H9 (cell line): ENCODE results near the gene PDE6H. TPM values are rescaled to one million over a fixed set of nuclear protein-coding genes. Genes with fewer than 3 reads are reported as not detected.
A peak's percentile ranks its signal among the peaks of the same experiment; 100 is the strongest.

Source experiments
- DNase-seq: peaks from one replicate; pipeline ENCODE4 v3.0.0-alpha.2; 2017
- H2AFZ ChIP-seq: one replicate; pipeline ENCODE4 v1.6.1; 2013; ENCODE audit warnings: mild to moderate bottlenecking, low read length, control low read depth, moderate library complexity
- H2AK5ac ChIP-seq: 2 replicates; pipeline ENCODE4 v1.6.1; 2013; ENCODE audit warnings: low read length, control low read depth, mixed read lengths; ENCODE audit not compliant: insufficient read length
- H2BK120ac ChIP-seq: one replicate; pipeline ENCODE4 v1.6.1; 2013; ENCODE audit warnings: low read depth, mild to moderate bottlenecking, low read length, control low read depth, inconsistent platforms; ENCODE audit not compliant: poor library complexity, severe bottlenecking
- H2BK12ac ChIP-seq: 2 replicates; pipeline ENCODE4 v1.6.1; 2013; ENCODE audit warnings: low read length, control low read depth, mixed read lengths, low read depth; ENCODE audit not compliant: insufficient read length
- H2BK15ac ChIP-seq: 2 replicates; pipeline ENCODE4 v1.6.1; 2013; ENCODE audit warnings: low read depth, low read length, control low read depth
- H2BK20ac ChIP-seq: one replicate; pipeline ENCODE4 v1.6.1; 2013; ENCODE audit warnings: low read depth, mild to moderate bottlenecking, low read length, control low read depth, inconsistent platforms; ENCODE audit not compliant: poor library complexity, severe bottlenecking
- H2BK5ac ChIP-seq: 2 replicates; pipeline ENCODE4 v1.6.1; 2013; ENCODE audit warnings: low read length, control low read depth, mixed read lengths; ENCODE audit not compliant: insufficient read length
- H3K14ac ChIP-seq: 2 replicates; pipeline ENCODE4 v1.6.1; 2013; ENCODE audit warnings: low read length, control low read depth; ENCODE audit not compliant: insufficient read depth
- H3K18ac ChIP-seq: 2 replicates; pipeline ENCODE4 v1.6.1; 2013; ENCODE audit warnings: low read depth, mild to moderate bottlenecking, mixed read lengths, low read length, control low read depth; ENCODE audit not compliant: insufficient read length
- H3K23ac ChIP-seq: 2 replicates; pipeline ENCODE4 v1.6.1; 2013; ENCODE audit warnings: low read length, control low read depth, mixed read lengths, low read depth; ENCODE audit not compliant: insufficient read length
- H3K23me2 ChIP-seq: 2 replicates; pipeline ENCODE4 v1.6.1; 2013; ENCODE audit warnings: low read depth, mild to moderate bottlenecking, mixed read lengths, low read length, control low read depth; ENCODE audit not compliant: insufficient read length, poor library complexity, severe bottlenecking
- H3K27ac ChIP-seq: 2 replicates; pipeline ENCODE4 v1.5.1; 2013; ENCODE audit warnings: low read length, control low read depth, mixed read lengths, low read depth; ENCODE audit not compliant: insufficient read length
- H3K27me3 ChIP-seq: 2 replicates; pipeline ENCODE4 v1.6.1; 2013; ENCODE audit warnings: low read length, control low read depth, inconsistent platforms; ENCODE audit not compliant: insufficient read depth
- H3K4ac ChIP-seq: 2 replicates; pipeline ENCODE4 v1.6.1; 2013; ENCODE audit warnings: low read depth, mild to moderate bottlenecking, control low read depth, inconsistent platforms, low read length, moderate library complexity
- H3K4me1 ChIP-seq: 2 replicates; pipeline ENCODE4 v1.6.1; 2013; ENCODE audit warnings: low read length, control low read depth, inconsistent platforms; ENCODE audit not compliant: insufficient read depth
- H3K4me2 ChIP-seq: 2 replicates; pipeline ENCODE4 v1.6.1; 2013; ENCODE audit warnings: low read length, control low read depth, mixed read lengths; ENCODE audit not compliant: insufficient read length, insufficient read depth
- H3K56ac ChIP-seq: 2 replicates; pipeline ENCODE4 v1.6.1; 2013; ENCODE audit warnings: low read depth, mild to moderate bottlenecking, mixed read lengths, low read length, control low read depth; ENCODE audit not compliant: insufficient read length
- H3K79me1 ChIP-seq: 2 replicates; pipeline ENCODE4 v1.6.1; 2013; ENCODE audit warnings: low read depth, mild to moderate bottlenecking, moderate library complexity, low read length, control low read depth, inconsistent platforms; ENCODE audit not compliant: insufficient read depth, poor library complexity, severe bottlenecking
- H3K79me2 ChIP-seq: 2 replicates; pipeline ENCODE4 v1.6.1; 2013; ENCODE audit warnings: low read length, control low read depth, inconsistent platforms; ENCODE audit not compliant: insufficient read depth
- H3K9ac ChIP-seq: 2 replicates; pipeline ENCODE4 v1.6.1; 2013; ENCODE audit warnings: low read length, control low read depth, mixed read lengths; ENCODE audit not compliant: insufficient read length; ENCODE audit errors: extremely low read depth
- H3K9me3 ChIP-seq: one replicate; pipeline ENCODE4 v1.6.1; 2013; ENCODE audit warnings: low read depth, low read length, inconsistent platforms; ENCODE audit not compliant: control insufficient read depth
- H3T11ph ChIP-seq: one replicate; pipeline ENCODE4 v1.6.1; 2013; ENCODE audit warnings: mild to moderate bottlenecking, low read length, control low read depth, inconsistent platforms
- H4K20me1 ChIP-seq: one replicate; pipeline ENCODE4 v1.6.1; 2013; ENCODE audit not compliant: control insufficient read depth, insufficient read length, insufficient read depth
- H4K5ac ChIP-seq: 2 replicates; pipeline ENCODE4 v1.6.1; 2013; ENCODE audit warnings: low read depth, mild to moderate bottlenecking, mixed read lengths, low read length, control low read depth; ENCODE audit not compliant: insufficient read length
- H4K8ac ChIP-seq: replicated peaks from 2 replicates; pipeline ENCODE4 v1.6.1; 2013; ENCODE audit warnings: low read length, control low read depth, mixed read lengths, low read depth; ENCODE audit not compliant: insufficient read length
- H4K91ac ChIP-seq: 2 replicates; pipeline ENCODE4 v1.6.1; 2013; ENCODE audit warnings: low read depth, mild to moderate bottlenecking, moderate library complexity, mixed read lengths, low read length, control low read depth; ENCODE audit not compliant: insufficient read length
- H3K27ac Mint-ChIP-seq, 3 experiments: 2 replicates in 2 of 3; 3 replicates in 1 of 3; pipeline ENCODE4 v1.8.0; 2020 to 2021; ENCODE audit warnings: mixed read lengths in 3 of 3, mild to moderate bottlenecking in 1 of 3, moderate library complexity in 1 of 3
- H3K27me3 Mint-ChIP-seq: 2 replicates; pipeline ENCODE4 v1.8.0; 2021; ENCODE audit warnings: low read depth, mild to moderate bottlenecking, moderate library complexity, mixed read lengths
- H3K36me3 Mint-ChIP-seq, 3 experiments: 2 replicates in 2 of 3; 3 replicates in 1 of 3; pipeline ENCODE4 v1.8.0; 2020 to 2021; ENCODE audit warnings: low read depth in 3 of 3, mixed read lengths in 3 of 3; ENCODE audit not compliant: insufficient read depth in 1 of 3
- H3K4me1 Mint-ChIP-seq, 2 experiments: 2 replicates each; pipeline ENCODE4 v1.8.0; 2020; ENCODE audit warnings: mixed read lengths in 2 of 2
- H3K4me3 Mint-ChIP-seq, 2 experiments: 2 replicates in 1 of 2; 3 replicates in 1 of 2; pipeline ENCODE4 v1.8.0; 2020 to 2021; ENCODE audit warnings: mild to moderate bottlenecking in 2 of 2, mixed read lengths in 2 of 2, moderate library complexity in 1 of 2
- H3K9me3 Mint-ChIP-seq, 2 experiments: 2 replicates in 1 of 2; 3 replicates in 1 of 2; pipeline ENCODE4 v1.8.0; 2020; ENCODE audit warnings: mild to moderate bottlenecking in 2 of 2, mixed read lengths in 2 of 2, moderate library complexity in 1 of 2
- WGBS: extraction: QIAGEN DNeasy Blood & Tissue Kit; methylation state at CpG from one replicate; pipeline ENCODE4 v1.1.7; 2013; ENCODE audit warnings: missing lambda C conversion rate, low lambda C conversion rate, mixed read lengths; ENCODE audit not compliant: insufficient read length; ENCODE audit errors: extremely low coverage; 5-methylcytosine and 5-hydroxymethylcytosine counted together
- total RNA-seq: library from RNA; stranded (reverse); gene quantifications from 2 replicates; pipeline ENCODE4 v1.2.1, GENCODE V29; 2021
- TF ChIP-seq, protein P1 (sequence below): fragments of 200-600 bp; sonication (generic); conservative IDR thresholded peaks from 3 replicates; pipeline ENCODE4 v1.8.0; 2021; ENCODE audit warnings: antibody characterized with exemption, mild to moderate bottlenecking

PDE6H gene
- total RNA-seq, 1 experiment from 2014 or later: not detected

- Histone ChIP-seq H3K27me3 (no peaks in the 10 kb centered on the region), H4K91ac (no peak overlapping the region), H4K20me1 (no peaks in the 10 kb centered on the region), H3K4ac (no peak overlapping the region), H2BK20ac (no peak overlapping the region), H3K23ac (no peak overlapping the region), H3K23me2 (no peaks in the 10 kb centered on the region), H3K27ac (no peak overlapping the region), H3K79me2 (no peaks in the 10 kb centered on the region), H3T11ph (no peak overlapping the region), H3K9ac (no peak overlapping the region), H3K56ac (no peak overlapping the region), H3K79me1 (no peaks in the 10 kb centered on the region), H2BK120ac (no peak overlapping the region), H3K14ac (no peak overlapping the region), H2BK12ac (no peak overlapping the region), H3K18ac (no peak overlapping the region), H4K5ac (no peak overlapping the region), H2BK5ac (no peak overlapping the region), H4K8ac (no peak overlapping the region), H2AFZ (no peak overlapping the region), H3K9me3 (no peaks in the 10 kb centered on the region), H2AK5ac (no peak overlapping the region), H2BK15ac (no peak overlapping the region), H3K4me1 (no peaks in the 10 kb centered on the region), H3K4me2 (no peak overlapping the region)
- Mint-ChIP-seq H3K27ac (no peak overlapping the region; a peak in 2 of 7 replicates), H3K4me1 (no peaks in the 10 kb centered on the region; a peak in 1 of 4 replicates), H3K4me3 (no peak overlapping the region), H3K9me3 (no peaks in the 10 kb centered on the region), H3K36me3 (no peaks in the 10 kb centered on the region), H3K27me3 (no peaks in the 10 kb centered on the region; the same call in 1 of the 2 replicates)
- TF ChIP-seq, protein P1, sequence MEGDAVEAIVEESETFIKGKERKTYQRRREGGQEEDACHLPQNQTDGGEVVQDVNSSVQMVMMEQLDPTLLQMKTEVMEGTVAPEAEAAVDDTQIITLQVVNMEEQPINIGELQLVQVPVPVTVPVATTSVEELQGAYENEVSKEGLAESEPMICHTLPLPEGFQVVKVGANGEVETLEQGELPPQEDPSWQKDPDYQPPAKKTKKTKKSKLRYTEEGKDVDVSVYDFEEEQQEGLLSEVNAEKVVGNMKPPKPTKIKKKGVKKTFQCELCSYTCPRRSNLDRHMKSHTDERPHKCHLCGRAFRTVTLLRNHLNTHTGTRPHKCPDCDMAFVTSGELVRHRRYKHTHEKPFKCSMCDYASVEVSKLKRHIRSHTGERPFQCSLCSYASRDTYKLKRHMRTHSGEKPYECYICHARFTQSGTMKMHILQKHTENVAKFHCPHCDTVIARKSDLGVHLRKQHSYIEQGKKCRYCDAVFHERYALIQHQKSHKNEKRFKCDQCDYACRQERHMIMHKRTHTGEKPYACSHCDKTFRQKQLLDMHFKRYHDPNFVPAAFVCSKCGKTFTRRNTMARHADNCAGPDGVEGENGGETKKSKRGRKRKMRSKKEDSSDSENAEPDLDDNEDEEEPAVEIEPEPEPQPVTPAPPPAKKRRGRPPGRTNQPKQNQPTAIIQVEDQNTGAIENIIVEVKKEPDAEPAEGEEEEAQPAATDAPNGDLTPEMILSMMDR: peak; percentile 51; the same call in 2 of the 3 replicates
- WGBS: no CpG with 5 or more reads among the region's 1 CpG
- DNase-seq: peak; percentile 45
Measured at GRCh38 chr12:14937689-14938088, 35.2 kb upstream of the PDE6H start.
